HG02588 (cell line): ENCODE results near the gene MAPK4.
A peak's percentile ranks its signal among the peaks of the same experiment; 100 is the strongest.
"Not testable (repeated sequence)": the region's sequence is repeated elsewhere in the genome, so short reads cannot be mapped to it uniquely, and the experiment has no call there.

Source experiments
- ATAC-seq: cut with Tn5 transposase; IDR thresholded peaks from one replicate; pipeline ENCODE4 v1.9.1; 2021; ENCODE audit warnings: mild to moderate bottlenecking, moderate library complexity; ENCODE audit not compliant: unreplicated experiment

The MAPK4 gene

GRCh38 chr18:50559752-50560680 lies at the start of gene MAPK4:
Gene MAPK4, plus strand, starts transcription at chr18:50560087. Its CDS starts 103,872 bp downstream, at chr18:50663959.
- ATAC-seq: peak; percentile 68

- ATAC-seq: not testable (repeated sequence)
Measured at GRCh38 chr18:50517277-50517676, 42.6 kb upstream of the MAPK4 start.

- ATAC-seq: no peak
Measured at GRCh38 chr18:50518787-50519546, 40.9 kb upstream of the MAPK4 start.

GRCh38 chr18:50523165-50523564 lies 36.7 kb upstream of the MAPK4 start:
- ATAC-seq: no peak

- no peak for ATAC-seq
Measured at GRCh38 chr18:50527636-50528307, 32.1 kb upstream of the MAPK4 start.

- no peak for ATAC-seq
Measured at GRCh38 chr18:50528806-50529205, 31.1 kb upstream of the MAPK4 start.

GRCh38 chr18:50533822-50534221 lies 26.1 kb upstream of the MAPK4 start:
- ATAC-seq: not testable (repeated sequence)

GRCh38 chr18:50544476-50544875 lies 15.4 kb upstream of the MAPK4 start:
- ATAC-seq: not testable (repeated sequence)

- no peak for ATAC-seq
Measured at GRCh38 chr18:50545936-50546335, 14.0 kb upstream of the MAPK4 start.

GRCh38 chr18:50548160-50548559 lies 11.7 kb upstream of the MAPK4 start:
- ATAC-seq: no peak

GRCh38 chr18:50551651-50552050 lies 8.2 kb upstream of the MAPK4 start:
- not testable (repeated sequence) for ATAC-seq

- no peak for ATAC-seq
Measured at GRCh38 chr18:50558157-50558556, 1.7 kb upstream of the MAPK4 start.

- ATAC-seq: no peak
Measured at GRCh38 chr18:50558948-50559751, 737 bp upstream of the MAPK4 start.

- no peak for ATAC-seq
Measured at GRCh38 chr18:50560681-50561629, 1.1 kb downstream of the MAPK4 start.

- ATAC-seq: not testable (repeated sequence)
Measured at GRCh38 chr18:50562258-50562657, 2.4 kb downstream of the MAPK4 start.

GRCh38 chr18:50562686-50563085 lies 2.8 kb downstream of the MAPK4 start:
- ATAC-seq: no peak

GRCh38 chr18:50563376-50563775 lies 3.5 kb downstream of the MAPK4 start:
- no peak for ATAC-seq

- ATAC-seq: no peak
Measured at GRCh38 chr18:50569930-50570329, 10.0 kb downstream of the MAPK4 start.

GRCh38 chr18:50571606-50572005 lies 11.7 kb downstream of the MAPK4 start:
- ATAC-seq: no peak
